Colonic mucosa (tissue), 4 donors: Measurements from ENCODE around the gene MFSD6. TPM values are rescaled to one million over a fixed set of nuclear protein-coding genes. Genes with fewer than 3 reads are reported as not detected.

Source experiments
- DNase-seq: peaks from one replicate; pipeline ENCODE4 v3.0.0-alpha.2; 2020
- H3K27ac ChIP-seq: fragments of 200-600 bp; one replicate; pipeline ENCODE4 v1.8.0; 2021
- H3K27me3 ChIP-seq: fragments of 200-600 bp; one replicate; pipeline ENCODE4 v1.8.0; 2021
- H3K36me3 ChIP-seq: fragments of 200-600 bp; one replicate; pipeline ENCODE4 v1.8.0; 2021
- H3K4me1 ChIP-seq: fragments of 200-600 bp; one replicate; pipeline ENCODE4 v1.8.0; 2021; ENCODE audit warnings: mild to moderate bottlenecking
- H3K4me3 ChIP-seq: fragments of 200-600 bp; one replicate; pipeline ENCODE4 v1.8.0; 2021
- H3K9ac ChIP-seq, 2 donors: one replicate each; pipeline ENCODE4 v1.7.0; 2013; ENCODE audit warnings: control low read depth in 2 of 2, low read depth in 2 of 2, low read length in 2 of 2
- H3K9me3 ChIP-seq: fragments of 200-600 bp; one replicate; pipeline ENCODE4 v1.8.0; 2021
- CTCF ChIP-seq: fragments of 200-600 bp; IDR thresholded peaks from one replicate; pipeline ENCODE4 v1.8.0; 2022; ENCODE audit warnings: antibody characterized with exemption, mild to moderate bottlenecking
- intact Hi-C: fragments of 100-400 bp; cut with DNase I; formaldehyde crosslinking; loops from one replicate; pipeline ENCODE4 v1.14.1; 2022
- total RNA-seq, 2 donors: library from RNA; stranded (reverse); fragmentation: NEBNext Ultra II Directional in 1 of 2; extraction: Animal tissue kit (Norgen Biotek cat#: 25700) in 1 of 2; gene quantifications; one replicate each; pipeline ENCODE4 v1.2.1, GENCODE V29; 2021
- donor health status: healthy.
- donor health status: DM: no; HTN: no; CAD: no.
- donor health status: DM: no; HTN: no; CAD: no.

MFSD6 gene
- total RNA-seq, 2 donors from 2014 or later, result 60.9 to 83.3 TPM

DNA sequence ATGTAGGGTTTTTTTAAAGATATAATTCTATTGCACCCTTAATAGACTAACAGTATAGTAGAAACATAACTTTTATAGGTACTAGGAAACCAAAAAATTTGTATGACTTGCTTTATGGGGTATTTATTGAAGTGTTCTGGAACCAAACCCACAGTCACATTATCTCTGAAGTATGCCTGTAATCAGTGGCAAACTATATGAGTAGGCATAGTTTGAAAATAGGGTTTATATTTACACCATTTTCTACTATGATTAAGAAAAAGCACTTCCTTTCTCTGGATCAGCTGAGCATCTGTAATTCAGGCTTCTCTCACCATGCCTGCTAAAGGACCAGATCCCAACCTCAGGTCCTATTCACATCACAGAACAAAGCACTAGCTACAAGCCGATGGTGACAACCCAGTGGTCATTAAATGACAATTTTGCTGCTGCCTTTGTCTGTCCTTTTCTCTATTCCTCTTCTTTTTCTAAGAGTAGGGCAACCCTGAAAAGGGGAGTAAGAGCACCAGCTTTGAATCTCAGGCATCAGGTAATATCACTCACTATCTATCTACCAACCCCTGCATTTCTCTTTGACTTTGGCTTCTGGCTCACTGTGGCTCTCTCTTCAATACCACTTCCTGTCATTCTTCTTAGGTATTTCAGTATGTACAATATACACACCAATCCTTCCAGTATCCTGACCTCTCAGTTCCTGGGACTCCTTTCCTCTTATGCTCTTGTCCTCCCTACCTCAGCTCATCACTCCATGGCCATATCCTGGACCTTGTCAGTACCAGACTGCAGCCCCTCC is 112.0 kb downstream of the MFSD6 start:
- no peaks in the 10 kb centered on the region for H3K4me1 ChIP-seq
- no peak for DNase-seq
- H3K27me3 ChIP-seq, result no peaks in the 10 kb centered on the region
- TF ChIP-seq CTCF, result no peak
- no peak overlapping the region for H3K9ac ChIP-seq
- H3K9me3 ChIP-seq, result no peaks in the 10 kb centered on the region
- no peaks in the 10 kb centered on the region for H3K36me3 ChIP-seq
- intact Hi-C loops, result loop anchor here (5.0 to 10.0 kb wide), 2 partner anchors 193 to 435 kb away; no protein-coding TSS in a partner anchor
- H3K27ac ChIP-seq, result no peak overlapping the region
- no peak overlapping the region for H3K4me3 ChIP-seq

- no peaks in the 10 kb centered on the region for H3K36me3 ChIP-seq
- no peak overlapping the region for H3K27ac ChIP-seq
- H3K27me3 ChIP-seq, result no peaks in the 10 kb centered on the region
- no peak overlapping the region for H3K9ac ChIP-seq
- H3K4me3 ChIP-seq, result no peak overlapping the region
- DNase-seq, result no peak
- intact Hi-C loops, result loop anchor here (10.0 kb wide), 1 partner anchor 440 kb away; no protein-coding TSS in a partner anchor
- no peaks in the 10 kb centered on the region for H3K4me1 ChIP-seq
- no peak for TF ChIP-seq CTCF
- no peaks in the 10 kb centered on the region for H3K9me3 ChIP-seq
Measured at GRCh38 chr2:190524928-190525327, 116.8 kb downstream of the MFSD6 start.

GRCh38 chr2:190526105-190526750 is 118.1 kb downstream of the MFSD6 start:
- H3K27ac ChIP-seq, result no peak overlapping the region
- H3K36me3 ChIP-seq, result no peaks in the 10 kb centered on the region
- H3K9ac ChIP-seq, result no peak overlapping the region
- H3K9me3 ChIP-seq, result no peaks in the 10 kb centered on the region
- H3K27me3 ChIP-seq, result no peaks in the 10 kb centered on the region
- intact Hi-C loops, result loop anchor here (10.0 kb wide), 1 partner anchor 441 kb away; no protein-coding TSS in a partner anchor
- no peaks in the 10 kb centered on the region for H3K4me1 ChIP-seq
- H3K4me3 ChIP-seq, result no peak overlapping the region
- DNase-seq, result no peak
- no peak for TF ChIP-seq CTCF

DNA sequence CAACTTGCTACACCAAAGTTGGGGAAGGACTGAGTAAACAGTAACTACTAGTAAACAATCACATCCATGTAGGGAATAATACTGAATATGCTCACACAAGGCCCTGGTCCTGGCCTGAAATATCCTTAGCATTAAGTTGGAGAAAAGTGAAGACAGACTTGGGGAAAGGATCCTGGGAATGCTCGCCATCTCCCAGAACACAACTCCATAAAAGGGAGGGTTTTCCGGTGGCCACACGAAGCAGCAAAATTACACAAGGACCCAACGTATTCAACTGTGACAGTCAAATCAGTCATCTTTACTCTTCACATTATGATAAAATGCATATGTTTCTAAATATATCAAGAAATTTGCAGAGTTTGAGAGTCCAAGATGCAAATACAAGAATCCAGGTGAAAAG is 119.1 kb downstream of the MFSD6 start:
- no peak for DNase-seq
- intact Hi-C loops, result loop anchor here (10.0 kb wide), 1 partner anchor 442 kb away; no protein-coding TSS in a partner anchor
- Histone ChIP-seq H3K4me3 (no peak overlapping the region), H3K27me3 (no peaks in the 10 kb centered on the region), H3K27ac (no peak overlapping the region), H3K36me3 (no peaks in the 10 kb centered on the region), H3K9me3 (no peaks in the 10 kb centered on the region), H3K9ac (no peak overlapping the region), H3K4me1 (no peaks in the 10 kb centered on the region)
- no peak for TF ChIP-seq CTCF

DNA sequence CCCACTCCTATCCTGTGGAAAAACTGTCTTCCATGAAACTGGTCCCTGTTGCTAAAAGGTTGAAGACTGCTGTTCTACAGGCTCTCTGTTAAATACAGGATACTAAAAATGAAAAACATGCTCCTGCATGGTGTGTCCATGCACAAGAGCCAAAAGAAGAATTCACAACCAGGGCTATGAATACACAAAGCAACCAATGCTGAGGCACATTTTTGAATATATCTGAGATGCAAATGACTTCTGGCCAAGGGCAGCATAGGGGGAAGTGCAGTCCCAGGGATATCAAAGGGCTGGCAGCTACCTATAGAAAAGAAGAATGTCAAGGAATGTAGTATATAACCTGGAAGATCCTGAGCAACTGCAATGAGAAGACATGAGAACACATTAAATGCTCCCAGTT is 119.8 kb downstream of the MFSD6 start:
- intact Hi-C loops, result loop anchor here (10.0 kb wide), 1 partner anchor 443 kb away; no protein-coding TSS in a partner anchor
- Histone ChIP-seq H3K4me1 (no peaks in the 10 kb centered on the region), H3K27me3 (no peaks in the 10 kb centered on the region), H3K9me3 (no peaks in the 10 kb centered on the region), H3K36me3 (no peaks in the 10 kb centered on the region), H3K27ac (no peak overlapping the region), H3K4me3 (no peak overlapping the region), H3K9ac (no peak overlapping the region)
- no peak for TF ChIP-seq CTCF
- no peak for DNase-seq
